T-helper 1 cell treated with Interleukin-12 subunit alpha and Interleukin-12 subunit beta and Interleukin-4 antibody, amounts not matched to agents 30 μg/mL and 1 μg/mL, for 36 hours (primary cell): Measurements from ENCODE around the gene DMD.

Experiments used
- H3K27ac Mint-ChIP-seq: one replicate; pipeline ENCODE4 v1.8.0; 2021; ENCODE audit warnings: mild to moderate bottlenecking, mixed read lengths
- H3K27me3 Mint-ChIP-seq: one replicate; pipeline ENCODE4 v1.8.0; 2021; ENCODE audit warnings: low read depth, mixed read lengths
- H3K36me3 Mint-ChIP-seq: one replicate; pipeline ENCODE4 v1.8.0; 2021; ENCODE audit warnings: low read depth, mixed read lengths
- H3K4me1 Mint-ChIP-seq: one replicate; pipeline ENCODE4 v1.8.0; 2021; ENCODE audit warnings: low read depth, mixed read lengths
- H3K4me3 Mint-ChIP-seq: one replicate; pipeline ENCODE4 v1.8.0; 2021; ENCODE audit warnings: mild to moderate bottlenecking, moderate library complexity, mixed read lengths
- H3K9me3 Mint-ChIP-seq: one replicate; pipeline ENCODE4 v1.8.0; 2021; ENCODE audit warnings: mixed read lengths

The DMD gene

DNA sequence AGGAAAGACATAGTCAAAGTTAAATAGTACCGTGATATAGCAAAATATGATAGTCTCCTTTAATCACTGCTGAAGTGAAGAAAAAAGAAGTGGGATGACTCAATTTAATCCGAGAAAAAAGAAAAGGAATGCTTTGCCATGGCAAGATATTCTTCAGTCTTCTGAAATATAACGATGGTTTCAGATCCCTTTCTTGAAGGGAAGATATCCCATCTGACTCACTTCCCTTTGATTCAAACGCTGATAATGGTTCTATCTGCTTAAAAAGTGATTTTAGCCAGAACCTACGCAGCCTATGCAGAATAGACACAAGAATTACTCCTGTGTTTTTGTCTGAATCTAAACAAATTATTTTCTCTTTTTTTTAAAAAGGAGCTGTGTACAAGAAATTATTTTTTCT, 2071.4 kb downstream of the DMD start:
- Mint-ChIP-seq H3K4me1 (peaks cover 15% of the 10 kb centered on the region), H3K9me3 (peaks cover 10% of the 10 kb centered on the region), H3K27ac (no peak overlapping the region), H3K4me3 (no peak overlapping the region), H3K27me3 (no peaks in the 10 kb centered on the region), H3K36me3 (peaks cover 31% of the 10 kb centered on the region)

DNA sequence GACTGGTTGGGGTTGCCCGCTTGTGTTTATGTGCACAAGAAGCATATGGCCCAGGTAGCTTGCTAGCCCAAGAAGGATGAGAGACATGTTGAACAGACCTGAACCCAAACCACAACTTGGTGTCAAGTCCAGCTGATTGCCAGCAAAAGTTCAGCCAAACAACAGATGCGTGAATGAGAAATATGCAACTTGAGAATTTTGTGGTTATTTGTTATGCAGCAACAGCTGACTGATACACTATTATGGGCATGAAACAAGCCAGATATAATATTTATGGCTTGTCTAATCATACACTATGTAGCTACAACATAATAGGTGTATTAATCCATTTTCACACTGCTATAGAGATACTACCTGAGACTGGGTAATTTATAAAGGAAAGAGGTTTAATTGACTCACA, 2073.2 kb downstream of the DMD start:
- H3K4me3 Mint-ChIP-seq = no peak overlapping the region
- peaks cover 10% of the 10 kb centered on the region for H3K9me3 Mint-ChIP-seq
- peaks cover 15% of the 10 kb centered on the region for H3K4me1 Mint-ChIP-seq
- no peak overlapping the region for H3K27ac Mint-ChIP-seq
- peaks cover 18% of the 10 kb centered on the region for H3K36me3 Mint-ChIP-seq
- no peaks in the 10 kb centered on the region for H3K27me3 Mint-ChIP-seq

DNA sequence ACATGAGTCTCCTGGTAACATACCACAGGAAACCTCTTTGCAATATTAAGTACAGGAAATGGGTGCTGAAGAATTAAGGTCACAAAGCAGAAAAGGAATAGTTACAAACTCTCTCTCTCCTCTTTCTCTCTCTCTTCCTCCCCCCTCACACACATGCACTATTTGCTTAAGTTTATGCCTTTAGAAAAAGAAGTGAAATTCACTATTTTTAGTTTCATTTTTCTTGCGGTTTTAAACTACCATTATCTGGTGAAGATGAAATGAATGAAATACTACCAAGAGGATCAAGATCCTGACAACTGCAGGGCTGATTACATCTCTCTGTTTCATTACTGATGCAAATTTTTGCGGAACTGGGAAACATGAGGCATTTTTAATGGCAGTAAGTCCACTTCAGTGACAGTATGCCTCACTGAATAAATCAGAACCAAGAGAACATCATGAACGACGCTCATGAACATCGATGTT, 2075.2 kb downstream of the DMD start:
- peak overlapping the region; percentile 43 for H3K27ac Mint-ChIP-seq

DNA sequence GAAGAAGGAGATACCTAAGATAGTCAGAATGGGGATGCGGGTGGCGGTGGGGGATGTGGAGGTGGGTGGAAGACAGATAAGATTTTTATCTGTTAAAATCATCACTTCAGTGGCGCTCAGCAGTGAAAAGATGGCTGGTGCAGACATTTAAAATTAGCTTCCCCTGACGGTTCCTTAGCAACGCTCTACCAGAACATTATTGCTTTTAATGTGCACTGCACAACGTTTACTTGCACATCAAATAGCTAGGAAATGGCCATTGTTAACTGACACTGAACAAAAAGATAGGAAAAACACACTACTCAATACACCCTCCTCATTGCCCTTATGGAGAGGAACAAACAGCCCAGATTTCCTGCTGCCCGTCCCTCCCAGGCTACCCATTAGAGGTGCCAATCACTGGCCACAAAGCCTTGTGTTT, 2078.5 kb downstream of the DMD start:
- Mint-ChIP-seq H3K36me3 (peaks cover 15% of the 10 kb centered on the region), H3K27me3 (no peaks in the 10 kb centered on the region)

More for the DNA sequence above, 2075.2 kb downstream of the DMD start:
- Mint-ChIP-seq H3K27me3 (no peaks in the 10 kb centered on the region), H3K4me3 (peak overlapping the region; percentile 69), H3K4me1 (peaks cover 15% of the 10 kb centered on the region), H3K9me3 (peaks cover 10% of the 10 kb centered on the region), H3K36me3 (peaks cover 22% of the 10 kb centered on the region)

DNA sequence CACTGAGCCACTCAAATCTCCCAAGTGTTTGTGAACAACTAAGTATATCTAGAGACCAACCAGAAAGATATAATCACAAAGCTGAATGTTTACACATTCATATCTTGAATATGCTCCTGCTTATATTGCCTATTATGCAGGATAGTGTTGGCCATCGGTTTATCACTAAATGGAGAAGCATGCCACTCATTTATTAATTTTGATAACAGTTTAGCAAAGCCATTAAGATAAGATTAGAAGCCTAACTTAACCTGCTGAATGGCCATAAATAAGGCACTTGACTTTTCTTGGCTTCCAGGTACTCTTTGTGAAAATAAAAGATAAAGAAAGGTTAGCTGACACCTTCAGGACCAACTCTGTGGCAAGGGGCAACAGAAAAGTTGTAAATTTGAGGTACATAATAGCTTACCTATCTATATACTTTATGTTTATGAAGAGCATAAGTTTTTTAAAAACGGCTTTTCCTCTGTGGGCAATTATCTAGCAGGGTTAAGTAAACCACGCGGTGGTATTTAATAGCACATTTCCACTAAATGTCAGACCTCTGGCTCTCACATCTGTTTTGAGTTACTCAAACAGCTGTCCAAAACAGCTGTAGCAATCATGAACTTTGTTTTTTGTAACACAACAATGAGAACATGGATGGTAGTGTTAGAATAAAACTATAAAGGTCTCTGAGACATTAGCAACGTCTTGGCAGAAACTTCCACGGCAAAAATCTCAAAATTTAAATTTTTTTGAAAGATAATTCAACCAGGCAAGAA, 2080.7 kb downstream of the DMD start:
- no peak overlapping the region for H3K4me3 Mint-ChIP-seq
- no peak overlapping the region for H3K27ac Mint-ChIP-seq
- H3K36me3 Mint-ChIP-seq = peaks cover 19% of the 10 kb centered on the region
- peaks cover 6% of the 10 kb centered on the region for H3K4me1 Mint-ChIP-seq
- no peaks in the 10 kb centered on the region for H3K27me3 Mint-ChIP-seq
- peaks cover 12% of the 10 kb centered on the region for H3K9me3 Mint-ChIP-seq

More for the DNA sequence above, 2078.5 kb downstream of the DMD start:
- Mint-ChIP-seq H3K9me3 (peaks cover 4% of the 10 kb centered on the region), H3K4me3 (no peak overlapping the region), H3K27ac (no peak overlapping the region), H3K4me1 (peaks cover 15% of the 10 kb centered on the region)

DNA sequence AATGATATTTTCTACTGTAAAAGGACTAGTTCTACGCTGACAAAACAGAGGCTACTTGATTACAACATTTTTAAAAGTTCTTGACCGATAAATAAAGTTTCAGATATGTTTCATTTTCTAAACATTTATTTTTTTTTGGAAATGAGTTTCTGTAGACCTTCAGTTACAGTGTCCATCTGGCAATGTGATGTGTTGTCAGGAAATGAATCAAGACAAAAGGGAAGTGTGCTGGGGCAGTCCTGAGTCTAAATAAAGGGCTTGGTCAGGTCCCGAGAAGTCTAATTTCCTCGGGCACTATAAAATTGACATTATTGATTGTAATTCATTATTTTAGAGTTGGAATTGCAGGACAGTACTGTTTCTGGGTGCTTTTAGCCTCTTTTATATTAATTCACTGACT, 2082.5 kb downstream of the DMD start:
- Mint-ChIP-seq H3K27ac (no peak overlapping the region), H3K9me3 (peaks cover 12% of the 10 kb centered on the region), H3K27me3 (no peaks in the 10 kb centered on the region), H3K4me1 (peaks cover 1% of the 10 kb centered on the region), H3K4me3 (no peak overlapping the region), H3K36me3 (peaks cover 19% of the 10 kb centered on the region)

DNA sequence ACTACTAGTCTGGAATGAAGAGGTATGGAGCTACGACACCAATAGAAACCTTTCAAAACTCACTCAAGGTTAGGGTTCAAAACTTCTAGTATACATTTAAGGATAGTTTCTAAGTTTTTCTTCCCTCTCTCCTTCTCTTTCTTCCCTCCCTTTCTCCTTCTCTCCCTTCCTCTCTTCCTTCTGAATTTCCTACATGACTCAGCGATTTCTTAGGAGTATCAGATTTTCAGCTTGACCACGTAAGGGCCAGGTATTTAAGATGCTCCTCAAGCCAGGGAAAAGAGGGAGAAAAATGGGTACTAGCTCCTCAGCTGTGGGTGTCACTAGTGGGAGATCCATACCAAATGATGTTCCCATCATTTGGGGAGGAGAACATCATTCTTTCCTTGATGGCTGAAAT, 2083.6 kb downstream of the DMD start:
- H3K27me3 Mint-ChIP-seq = no peaks in the 10 kb centered on the region
- H3K9me3 Mint-ChIP-seq = peaks cover 12% of the 10 kb centered on the region
- peaks cover 3% of the 10 kb centered on the region for H3K4me1 Mint-ChIP-seq
- H3K36me3 Mint-ChIP-seq = peaks cover 19% of the 10 kb centered on the region
- H3K27ac Mint-ChIP-seq = no peak overlapping the region
- H3K4me3 Mint-ChIP-seq = no peak overlapping the region

DNA sequence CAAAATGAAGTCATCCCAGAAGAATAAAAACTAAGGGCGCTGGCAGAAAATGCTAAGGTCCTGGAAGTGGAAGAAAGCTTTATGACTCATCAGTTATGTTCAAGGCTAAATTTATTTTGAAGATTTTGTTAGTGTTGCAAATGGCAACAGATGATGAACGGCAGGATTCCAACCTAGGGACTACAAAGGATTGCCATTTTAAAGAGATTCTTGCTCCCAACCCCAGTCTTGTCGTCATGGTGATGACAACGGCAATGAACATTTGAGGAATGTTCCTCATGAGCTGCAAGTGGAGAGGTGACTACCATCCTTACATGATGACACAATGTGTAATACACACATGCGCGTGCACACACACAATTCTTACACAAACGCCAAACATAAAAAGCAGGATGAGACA, 2085.1 kb downstream of the DMD start:
- peaks cover 3% of the 10 kb centered on the region for H3K4me1 Mint-ChIP-seq
- no peaks in the 10 kb centered on the region for H3K27me3 Mint-ChIP-seq
- no peak overlapping the region for H3K27ac Mint-ChIP-seq
- no peak overlapping the region for H3K4me3 Mint-ChIP-seq
- peaks cover 12% of the 10 kb centered on the region for H3K9me3 Mint-ChIP-seq
- peaks cover 15% of the 10 kb centered on the region for H3K36me3 Mint-ChIP-seq

DNA sequence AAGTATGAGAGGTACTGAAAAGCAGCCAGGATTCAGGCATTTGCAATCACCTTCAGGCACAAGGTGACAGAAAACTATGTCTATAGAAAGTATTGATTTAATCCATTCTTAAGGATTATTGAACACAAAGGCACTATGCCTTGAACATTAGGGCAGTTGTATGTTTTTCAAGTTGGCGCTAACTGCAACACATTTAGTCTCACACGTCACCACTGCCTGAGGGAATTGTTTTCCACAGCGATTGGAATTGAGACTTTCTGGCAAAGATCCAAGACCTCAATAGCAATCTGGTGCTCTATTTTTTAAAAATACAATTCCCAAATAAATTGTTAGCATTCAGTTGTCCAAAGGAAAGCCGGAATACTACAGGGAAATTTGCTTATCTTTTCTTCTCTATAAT, 2086.8 kb downstream of the DMD start:
- Mint-ChIP-seq H3K27me3 (no peaks in the 10 kb centered on the region), H3K4me3 (no peak overlapping the region), H3K36me3 (peaks cover 13% of the 10 kb centered on the region), H3K27ac (no peak overlapping the region), H3K4me1 (peaks cover 3% of the 10 kb centered on the region), H3K9me3 (peaks cover 12% of the 10 kb centered on the region)

DNA sequence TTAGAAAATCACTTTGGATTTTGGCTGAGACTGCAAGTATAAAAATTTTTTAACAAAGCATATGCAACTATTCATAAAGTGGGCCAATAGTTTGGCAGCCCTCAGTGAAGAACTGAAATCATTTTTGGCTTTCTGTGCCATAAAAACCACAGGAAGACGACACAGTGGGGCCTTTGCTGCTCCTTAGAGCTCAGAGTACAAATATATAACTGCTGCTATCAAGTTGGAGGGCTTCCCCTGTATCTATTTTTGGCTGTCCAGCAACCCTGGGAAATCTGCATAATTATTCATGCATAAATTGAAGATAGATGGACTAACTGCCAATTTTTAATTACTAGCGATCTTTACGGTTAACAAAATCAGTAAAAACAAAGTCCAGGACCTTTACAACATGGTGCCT, 2088.0 kb downstream of the DMD start:
- Mint-ChIP-seq H3K36me3 (peaks cover 13% of the 10 kb centered on the region), H3K4me1 (peaks cover 3% of the 10 kb centered on the region), H3K27me3 (no peaks in the 10 kb centered on the region), H3K4me3 (no peak overlapping the region), H3K27ac (no peak overlapping the region), H3K9me3 (peaks cover 12% of the 10 kb centered on the region)

DNA sequence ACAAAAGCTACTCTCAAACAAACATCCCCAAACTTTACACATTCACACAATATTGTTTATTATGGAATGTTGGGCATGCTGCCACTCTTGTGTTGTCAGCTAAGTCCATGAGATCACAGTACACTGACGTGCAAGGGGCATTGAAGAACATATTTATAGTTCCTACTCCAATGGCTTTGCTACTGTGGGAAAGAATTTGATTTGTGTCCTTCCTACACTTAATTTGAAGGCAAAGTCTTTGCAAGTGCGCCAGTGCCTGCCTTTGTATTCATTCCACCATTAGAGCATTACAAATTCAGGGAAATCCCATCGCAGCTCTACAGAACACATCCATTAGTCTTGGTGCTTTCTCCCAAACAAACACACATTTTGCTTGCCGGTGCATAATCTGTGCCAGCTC, 2094.1 kb downstream of the DMD start:
- Mint-ChIP-seq H3K9me3 (no peaks in the 10 kb centered on the region), H3K4me1 (peaks cover 14% of the 10 kb centered on the region), H3K36me3 (peaks cover 19% of the 10 kb centered on the region), H3K4me3 (no peak overlapping the region), H3K27me3 (no peaks in the 10 kb centered on the region), H3K27ac (no peak overlapping the region)

DNA sequence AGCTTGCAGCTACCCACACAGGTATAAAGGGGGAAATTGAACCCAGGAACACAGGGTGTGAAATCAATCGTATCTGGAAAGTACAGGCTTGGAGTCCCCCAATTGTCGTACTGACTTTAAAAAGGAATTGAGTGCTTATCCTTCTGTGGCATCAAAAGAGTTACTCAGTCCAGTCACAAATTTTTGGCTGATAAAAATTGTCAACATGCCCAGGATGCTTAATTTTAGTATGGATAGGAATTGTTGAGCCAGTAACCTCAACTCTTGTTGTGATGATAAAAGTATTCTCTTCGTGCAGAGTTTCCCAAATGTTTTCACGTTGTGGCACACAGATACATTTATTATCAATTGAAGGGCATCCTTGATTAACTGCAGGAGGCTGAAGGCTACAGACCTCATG, 2096.0 kb downstream of the DMD start:
- no peaks in the 10 kb centered on the region for H3K27me3 Mint-ChIP-seq
- peaks cover 5% of the 10 kb centered on the region for H3K9me3 Mint-ChIP-seq
- H3K27ac Mint-ChIP-seq = no peak overlapping the region
- H3K36me3 Mint-ChIP-seq = peaks cover 21% of the 10 kb centered on the region
- peaks cover 17% of the 10 kb centered on the region for H3K4me1 Mint-ChIP-seq
- no peak overlapping the region for H3K4me3 Mint-ChIP-seq

DNA sequence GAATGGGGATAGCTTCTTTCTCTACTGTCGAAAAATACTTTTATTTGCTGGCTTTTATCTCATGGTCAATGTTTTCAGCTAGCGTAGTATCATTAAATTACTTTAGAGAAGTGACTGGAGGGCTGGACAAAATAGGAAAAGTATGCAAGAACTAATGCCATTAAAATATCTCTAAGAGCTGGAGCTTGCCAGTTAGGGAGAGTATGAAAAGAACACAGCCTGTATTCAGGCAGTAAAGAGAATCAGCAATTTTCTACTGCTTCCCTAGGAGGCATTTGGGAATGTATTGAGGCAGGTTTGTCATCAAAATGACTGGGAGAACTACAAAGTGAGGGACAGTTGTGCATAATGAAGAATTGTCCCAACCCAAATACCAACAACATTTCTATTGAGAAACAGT, 2096.5 kb downstream of the DMD start:
- Mint-ChIP-seq H3K4me1 (peaks cover 17% of the 10 kb centered on the region), H3K36me3 (peaks cover 21% of the 10 kb centered on the region), H3K9me3 (peaks cover 5% of the 10 kb centered on the region), H3K27ac (no peak overlapping the region), H3K27me3 (no peaks in the 10 kb centered on the region), H3K4me3 (no peak overlapping the region)

DNA sequence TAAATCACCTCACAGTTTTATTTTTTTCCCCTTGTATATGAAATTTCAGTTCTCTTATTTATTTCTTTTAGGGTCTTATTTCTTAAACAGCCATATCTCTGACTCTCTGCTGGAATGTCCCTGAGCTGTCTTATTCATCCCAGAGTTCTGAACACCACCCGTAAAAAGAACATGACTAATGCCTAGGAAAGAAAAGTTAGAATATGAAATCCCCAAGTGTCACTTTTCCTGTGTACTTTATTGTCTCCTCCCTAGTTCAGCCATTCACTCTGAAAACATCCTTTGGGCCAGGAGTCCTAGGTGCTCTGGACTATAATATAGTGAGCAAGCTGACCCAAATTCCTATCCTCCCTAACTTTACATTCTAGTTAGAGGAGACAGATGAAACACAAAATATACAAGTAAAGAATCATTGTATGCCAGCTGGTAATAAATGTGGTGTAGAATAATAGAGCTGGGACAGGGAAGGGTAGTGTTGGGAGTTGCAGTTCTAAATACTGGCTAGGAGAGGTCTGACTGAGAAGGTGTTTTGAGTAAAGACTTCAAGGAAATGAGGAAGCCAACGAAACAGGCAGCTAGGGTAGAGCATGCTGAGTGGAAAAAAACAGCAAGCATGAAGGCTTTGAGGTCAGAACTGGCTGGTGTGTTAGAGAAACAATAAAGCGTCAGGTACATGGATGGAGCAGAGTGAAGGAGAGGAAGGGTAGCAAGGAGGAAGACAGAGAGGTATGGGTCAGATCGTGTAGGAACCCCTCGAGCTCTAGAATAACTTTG, 2098.9 kb downstream of the DMD start:
- H3K36me3 Mint-ChIP-seq = peaks cover 21% of the 10 kb centered on the region
- peaks cover 17% of the 10 kb centered on the region for H3K4me1 Mint-ChIP-seq
- H3K27me3 Mint-ChIP-seq = no peaks in the 10 kb centered on the region
- H3K9me3 Mint-ChIP-seq = peaks cover 5% of the 10 kb centered on the region
- H3K27ac Mint-ChIP-seq = peak overlapping the region; percentile 87
- peak overlapping the region; percentile 54 for H3K4me3 Mint-ChIP-seq

DNA sequence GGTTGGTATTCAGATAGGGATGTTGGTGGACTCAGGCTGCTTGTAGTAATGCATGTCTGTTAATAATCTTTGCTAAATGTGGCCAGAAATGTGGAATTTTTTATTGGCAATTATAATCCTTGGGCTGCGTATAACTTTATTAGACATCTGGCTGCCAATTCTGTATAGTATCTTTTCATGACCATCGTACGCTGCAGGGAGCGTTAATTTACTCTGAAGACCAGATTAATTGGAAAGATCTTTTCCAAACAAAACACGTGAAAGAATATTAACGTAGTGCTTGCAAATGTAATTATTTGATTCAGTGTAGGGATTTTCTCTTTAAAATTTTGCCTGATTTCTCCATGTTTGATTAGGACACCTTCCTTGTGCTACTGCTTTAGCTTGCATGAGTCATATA, 2100.7 kb downstream of the DMD start:
- Mint-ChIP-seq H3K27ac (no peak overlapping the region), H3K27me3 (no peaks in the 10 kb centered on the region), H3K36me3 (peaks cover 28% of the 10 kb centered on the region), H3K4me3 (no peak overlapping the region), H3K9me3 (peaks cover 11% of the 10 kb centered on the region), H3K4me1 (peaks cover 17% of the 10 kb centered on the region)
